CD14-positive monocyte (primary cell): ENCODE measurements around the gene DIDO1. TPM values are rescaled to one million over a fixed set of nuclear protein-coding genes. Genes with fewer than 3 reads are reported as not detected.

Experiments used
- DNase-seq, 3 donors: peaks; one replicate each; pipeline ENCODE4 v3.0.0-alpha.2; 2011 to 2022
- H2AFZ ChIP-seq: 2 replicates; pipeline ENCODE4 v1.6.0; 2012; ENCODE audit warnings: mild to moderate bottlenecking, low read depth, low read length, inconsistent platforms; ENCODE audit not compliant: insufficient read depth, poor library complexity, severe bottlenecking
- H3K27ac ChIP-seq, 2 donors: 1 replicate in 1 of 2; 2 replicates in 1 of 2; pipeline ENCODE4 v1.5.1; 2012 to 2013; ENCODE audit warnings: low read length in 2 of 2, control low read depth in 1 of 2, inconsistent platforms in 1 of 2, low read depth in 1 of 2, mild to moderate bottlenecking in 1 of 2
- H3K27me3 ChIP-seq, 2 donors: one replicate each; pipeline versions ENCODE4 v1.6.0 to v1.6.1; 2011 to 2013; ENCODE audit warnings: low read length in 2 of 2; ENCODE audit not compliant: control insufficient read depth in 2 of 2, insufficient read depth in 2 of 2
- H3K36me3 ChIP-seq, 2 donors: replicated peaks in 1 of 2; 1 replicate in 1 of 2; 2 replicates in 1 of 2; pipeline versions ENCODE4 v1.5.1 to v1.6.1; 2012 to 2013; ENCODE audit warnings: low read length in 2 of 2, control low read depth in 1 of 2, inconsistent platforms in 1 of 2, mild to moderate bottlenecking in 1 of 2; ENCODE audit not compliant: insufficient read depth in 2 of 2, control insufficient read depth in 1 of 2
- H3K4me1 ChIP-seq, 2 donors: 1 replicate in 1 of 2; 2 replicates in 1 of 2; pipeline versions ENCODE4 v1.5.1 to v1.6.1; 2012 to 2013; ENCODE audit warnings: low read length in 2 of 2, control low read depth in 1 of 2, inconsistent platforms in 1 of 2, mild to moderate bottlenecking in 1 of 2, moderate library complexity in 1 of 2; ENCODE audit not compliant: insufficient read depth in 2 of 2, control insufficient read depth in 1 of 2
- H3K4me2 ChIP-seq: replicated peaks from 2 replicates; pipeline ENCODE3; 2012; ENCODE audit warnings: low read length, moderate library complexity, mild to moderate bottlenecking; ENCODE audit not compliant: poor library complexity, severe bottlenecking; ENCODE audit errors: extremely low read depth
- H3K4me3 ChIP-seq, 3 experiments: fragments of 200-600 bp in 1 of 3; sonication (generic) in 1 of 3; replicated peaks in 1 of 3; 1 replicate in 2 of 3; 2 replicates in 1 of 3; pipeline ENCODE4 v1.5.1; 2011 to 2013; ENCODE audit warnings: low read length in 3 of 3, mild to moderate bottlenecking in 3 of 3, control low read depth in 2 of 3, low read depth in 2 of 3, inconsistent platforms in 1 of 3, moderate library complexity in 1 of 3
- H3K79me2 ChIP-seq: 2 replicates; pipeline ENCODE4 v1.6.0; 2012; ENCODE audit warnings: mild to moderate bottlenecking, control low read depth, inconsistent platforms, low read length, moderate library complexity; ENCODE audit not compliant: insufficient read depth
- H3K9ac ChIP-seq: 2 replicates; pipeline ENCODE4 v1.6.0; 2017; ENCODE audit warnings: low read length, mild to moderate bottlenecking; ENCODE audit not compliant: insufficient read depth, poor library complexity, severe bottlenecking
- H3K9me3 ChIP-seq, 2 donors: replicated peaks in 1 of 2; 1 replicate in 1 of 2; 2 replicates in 1 of 2; pipeline versions ENCODE4 v1.5.1 to v1.6.1; 2012 to 2013; ENCODE audit warnings: low read length in 2 of 2, control low read depth in 1 of 2; ENCODE audit not compliant: control insufficient read depth in 1 of 2, insufficient read depth in 1 of 2
- H4K20me1 ChIP-seq: 2 replicates; pipeline ENCODE4 v1.6.0; 2012; ENCODE audit warnings: mild to moderate bottlenecking, low read length, control low read depth, moderate library complexity; ENCODE audit not compliant: insufficient read depth
- H3K27ac Mint-ChIP-seq, 7 donors: one replicate each; pipeline ENCODE4 v1.8.0; 2020; ENCODE audit warnings: mild to moderate bottlenecking in 7 of 7, mixed read lengths in 7 of 7, moderate library complexity in 6 of 7, inconsistent platforms in 2 of 7
- H3K27me3 Mint-ChIP-seq, 3 donors: one replicate each; pipeline ENCODE4 v1.8.0; 2021 to 2022; ENCODE audit warnings: low read depth in 3 of 3, mild to moderate bottlenecking in 3 of 3, mixed read lengths in 3 of 3, moderate library complexity in 3 of 3, inconsistent platforms in 1 of 3
- H3K36me3 Mint-ChIP-seq, 2 donors: one replicate each; pipeline ENCODE4 v1.8.0; 2020; ENCODE audit warnings: mixed read lengths in 2 of 2, inconsistent platforms in 1 of 2, mild to moderate bottlenecking in 1 of 2
- H3K4me1 Mint-ChIP-seq: one replicate; pipeline ENCODE4 v1.8.0; 2020; ENCODE audit warnings: mild to moderate bottlenecking, mixed read lengths
- H3K4me3 Mint-ChIP-seq, 2 donors: one replicate each; pipeline ENCODE4 v1.8.0; 2020; ENCODE audit warnings: mild to moderate bottlenecking in 2 of 2, mixed read lengths in 2 of 2, moderate library complexity in 1 of 2
- H3K9me3 Mint-ChIP-seq, 7 donors: one replicate each; pipeline ENCODE4 v1.8.0; 2020 to 2022; ENCODE audit warnings: mixed read lengths in 7 of 7, mild to moderate bottlenecking in 6 of 7, moderate library complexity in 6 of 7, inconsistent platforms in 2 of 7
- WGBS: methylation state at CpG from one replicate; pipeline ENCODE4 v1.1.5; 2013; ENCODE audit warnings: missing lambda C conversion rate; ENCODE audit not compliant: insufficient coverage; 5-methylcytosine and 5-hydroxymethylcytosine counted together
- intact Hi-C, 2 donors: fragments of 100-400 bp; cut with micrococcal nuclease; formaldehyde crosslinking; loops; one replicate each; pipeline versions ENCODE4 v1.15.0 to v1.15.1; 2023
- polyA plus RNA-seq, 3 donors: library from polyadenylated mRNA; depleted of rRNA in 1 of 3; unstranded in 2 of 3; stranded (reverse) in 1 of 3; fragments of 300-500 nt in 2 of 3; fragments of >200 nt in 1 of 3; fragmentation: Illumina TruSeq in 2 of 3; gene quantifications; 1 replicate in 2 of 3; 2 replicates in 1 of 3; pipeline ENCODE4 v1.2.3, GENCODE V29; 2012 to 2021
- TF ChIP-seq, protein P1 (sequence below): fragments of 200-600 bp; IDR thresholded peaks from one replicate; pipeline ENCODE4 v1.8.0; 2022; ENCODE audit warnings: antibody characterized with exemption, mild to moderate bottlenecking

DIDO1 gene
- polyA plus RNA-seq, 3 donors: 8.5 to 23.8 (median 12.9) TPM

DNA sequence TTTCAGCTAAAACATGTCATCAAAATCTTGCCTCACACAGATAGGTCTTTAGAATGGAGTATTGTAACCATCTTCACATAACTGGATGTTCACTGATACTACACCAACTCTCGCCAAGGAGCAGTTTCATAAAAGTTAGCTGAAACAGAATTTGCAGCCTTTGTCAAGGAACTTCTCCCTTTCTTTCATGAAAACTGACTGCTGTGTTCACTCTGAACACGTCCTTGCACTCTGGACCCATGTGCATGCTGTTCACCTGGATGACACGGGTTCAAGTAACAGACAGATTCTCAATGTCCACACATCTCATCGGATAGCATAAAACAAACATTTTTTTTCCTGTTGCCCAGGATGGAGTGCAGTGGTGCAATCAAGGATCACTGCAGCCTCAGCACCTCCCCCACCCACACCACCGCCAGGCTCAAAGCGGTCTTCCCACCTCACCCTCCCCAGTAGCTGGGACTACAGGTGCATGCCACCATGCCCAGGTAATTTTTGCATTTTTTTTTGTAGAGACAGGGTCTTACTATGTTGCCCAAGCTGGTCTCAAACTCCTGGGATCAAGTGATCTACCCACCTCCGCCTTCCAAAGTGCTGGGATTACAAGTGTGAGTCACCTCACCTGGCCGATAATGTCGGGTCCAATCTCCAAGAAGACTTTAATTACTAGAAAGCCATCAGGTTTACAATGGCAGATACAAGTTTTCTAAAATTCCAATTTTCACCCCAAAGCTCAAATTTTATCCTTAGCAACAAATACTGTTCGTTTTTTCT, 9.4 kb downstream of the DIDO1 start:
- Histone ChIP-seq H3K4me1 (peaks cover 30 to 51% of the 10 kb centered on the region in 2 donors), H3K79me2 (peaks cover 100% of the 10 kb centered on the region), H3K4me2 (no peak overlapping the region), H3K27ac (peak overlapping the region in 1 of 2 donors; percentile 44), H3K36me3 (peaks cover 16 to 25% of the 10 kb centered on the region in 2 donors), H2AFZ (no peak overlapping the region), H4K20me1 (peaks cover 100% of the 10 kb centered on the region), H3K27me3 (no peaks in the 10 kb centered on the region), H3K4me3 (no peak overlapping the region), H3K9ac (no peak overlapping the region), H3K9me3 (no peaks in the 10 kb centered on the region)
- Mint-ChIP-seq H3K4me1 (peaks cover 55% of the 10 kb centered on the region), H3K27me3 (no peaks in the 10 kb centered on the region), H3K9me3 (no peaks in the 10 kb centered on the region), H3K36me3 (peaks cover 15 to 25% of the 10 kb centered on the region in 2 donors), H3K4me3 (no peak overlapping the region), H3K27ac (peak overlapping the region in 2 of 7 donors; percentile 78 to 83)
- TF ChIP-seq, protein P1, sequence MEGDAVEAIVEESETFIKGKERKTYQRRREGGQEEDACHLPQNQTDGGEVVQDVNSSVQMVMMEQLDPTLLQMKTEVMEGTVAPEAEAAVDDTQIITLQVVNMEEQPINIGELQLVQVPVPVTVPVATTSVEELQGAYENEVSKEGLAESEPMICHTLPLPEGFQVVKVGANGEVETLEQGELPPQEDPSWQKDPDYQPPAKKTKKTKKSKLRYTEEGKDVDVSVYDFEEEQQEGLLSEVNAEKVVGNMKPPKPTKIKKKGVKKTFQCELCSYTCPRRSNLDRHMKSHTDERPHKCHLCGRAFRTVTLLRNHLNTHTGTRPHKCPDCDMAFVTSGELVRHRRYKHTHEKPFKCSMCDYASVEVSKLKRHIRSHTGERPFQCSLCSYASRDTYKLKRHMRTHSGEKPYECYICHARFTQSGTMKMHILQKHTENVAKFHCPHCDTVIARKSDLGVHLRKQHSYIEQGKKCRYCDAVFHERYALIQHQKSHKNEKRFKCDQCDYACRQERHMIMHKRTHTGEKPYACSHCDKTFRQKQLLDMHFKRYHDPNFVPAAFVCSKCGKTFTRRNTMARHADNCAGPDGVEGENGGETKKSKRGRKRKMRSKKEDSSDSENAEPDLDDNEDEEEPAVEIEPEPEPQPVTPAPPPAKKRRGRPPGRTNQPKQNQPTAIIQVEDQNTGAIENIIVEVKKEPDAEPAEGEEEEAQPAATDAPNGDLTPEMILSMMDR: no peak
- WGBS: 83% methylated on average over 8 of the region's 10 CpGs
- intact Hi-C loops: no loop called here
- DNase-seq: no peak

DNA sequence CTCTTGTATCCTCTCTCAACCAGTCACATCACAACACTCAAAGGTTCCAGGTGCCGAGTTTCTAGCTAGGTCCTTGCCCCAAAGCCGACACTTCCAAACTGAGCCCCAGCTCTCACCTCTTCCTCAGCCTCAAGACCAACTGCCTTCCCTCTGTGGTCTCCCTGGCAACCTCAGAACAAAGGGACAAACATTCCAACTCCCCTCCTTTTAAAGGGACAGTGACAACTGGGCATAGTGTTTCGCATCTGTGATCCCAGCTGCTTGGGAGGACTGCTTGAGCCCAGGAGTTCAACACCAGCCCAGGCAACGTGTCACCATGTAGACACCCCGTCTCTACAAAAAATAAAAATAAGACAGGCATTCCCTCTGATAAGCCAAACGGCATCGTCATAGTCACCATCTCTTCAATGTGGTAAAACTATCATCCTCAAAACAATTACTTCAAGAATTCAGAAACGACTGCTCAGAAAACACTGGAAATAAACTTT, 11.3 kb downstream of the DIDO1 start:
- Histone ChIP-seq H3K4me2 (no peak overlapping the region), H3K27ac (peak overlapping the region in 1 of 2 donors; percentile 62), H4K20me1 (peaks cover 100% of the 10 kb centered on the region), H3K79me2 (peaks cover 100% of the 10 kb centered on the region), H3K9ac (no peak overlapping the region), H3K36me3 (peaks cover 34 to 44% of the 10 kb centered on the region in 2 donors), H3K9me3 (no peaks in the 10 kb centered on the region), H3K4me1 (peaks cover 21 to 35% of the 10 kb centered on the region in 2 donors), H3K27me3 (no peaks in the 10 kb centered on the region), H3K4me3 (no peak overlapping the region), H2AFZ (no peak overlapping the region)
- 34% methylated on average over 5 of the region's 8 CpGs for WGBS
- Mint-ChIP-seq H3K27ac (peak overlapping the region; percentile 40 to 80 (median 72)), H3K9me3 (no peaks in the 10 kb centered on the region), H3K36me3 (peaks cover 32 to 44% of the 10 kb centered on the region in 2 donors), H3K27me3 (peaks cover 0 to 4% (median 0%) of the 10 kb centered on the region in 3 donors), H3K4me1 (peaks cover 45% of the 10 kb centered on the region), H3K4me3 (no peak overlapping the region)
- DNase-seq: peak in 2 of 3 donors; percentile 16 to 18
- intact Hi-C loops: no loop called here
- TF ChIP-seq, protein P1: no peak
